Colonic mucosa (tissue), 4 donors: Measurements from ENCODE around the gene TMEM191C. TPM values are rescaled to one million over a fixed set of nuclear protein-coding genes. Genes with fewer than 3 reads are reported as not detected.
"Not testable (repeated sequence)": the region's sequence is repeated elsewhere in the genome, so short reads cannot be mapped to it uniquely, and the experiment has no call there.

ENCODE experiments used
- DNase-seq: peaks from one replicate; pipeline ENCODE4 v3.0.0-alpha.2; 2020
- H3K27ac ChIP-seq: fragments of 200-600 bp; one replicate; pipeline ENCODE4 v1.8.0; 2021
- H3K27me3 ChIP-seq: fragments of 200-600 bp; one replicate; pipeline ENCODE4 v1.8.0; 2021
- H3K36me3 ChIP-seq: fragments of 200-600 bp; one replicate; pipeline ENCODE4 v1.8.0; 2021
- H3K4me1 ChIP-seq: fragments of 200-600 bp; one replicate; pipeline ENCODE4 v1.8.0; 2021; ENCODE audit warnings: mild to moderate bottlenecking
- H3K4me3 ChIP-seq: fragments of 200-600 bp; one replicate; pipeline ENCODE4 v1.8.0; 2021
- H3K9ac ChIP-seq, 2 donors: one replicate each; pipeline ENCODE4 v1.7.0; 2013; ENCODE audit warnings: control low read depth in 2 of 2, low read depth in 2 of 2, low read length in 2 of 2
- H3K9me3 ChIP-seq: fragments of 200-600 bp; one replicate; pipeline ENCODE4 v1.8.0; 2021
- intact Hi-C: fragments of 100-400 bp; cut with DNase I; formaldehyde crosslinking; loops from one replicate; pipeline ENCODE4 v1.14.1; 2022
- total RNA-seq, 2 donors: library from RNA; stranded (reverse); fragmentation: NEBNext Ultra II Directional in 1 of 2; extraction: Animal tissue kit (Norgen Biotek cat#: 25700) in 1 of 2; gene quantifications; one replicate each; pipeline ENCODE4 v1.2.1, GENCODE V29; 2021
- donor health status: healthy.
- donor health status: DM: no; HTN: no; CAD: no.
- donor health status: DM: no; HTN: no; CAD: no.

Gene TMEM191C
- total RNA-seq, 2 donors from 2014 or later = 0.80 to 3.3 TPM

DNA sequence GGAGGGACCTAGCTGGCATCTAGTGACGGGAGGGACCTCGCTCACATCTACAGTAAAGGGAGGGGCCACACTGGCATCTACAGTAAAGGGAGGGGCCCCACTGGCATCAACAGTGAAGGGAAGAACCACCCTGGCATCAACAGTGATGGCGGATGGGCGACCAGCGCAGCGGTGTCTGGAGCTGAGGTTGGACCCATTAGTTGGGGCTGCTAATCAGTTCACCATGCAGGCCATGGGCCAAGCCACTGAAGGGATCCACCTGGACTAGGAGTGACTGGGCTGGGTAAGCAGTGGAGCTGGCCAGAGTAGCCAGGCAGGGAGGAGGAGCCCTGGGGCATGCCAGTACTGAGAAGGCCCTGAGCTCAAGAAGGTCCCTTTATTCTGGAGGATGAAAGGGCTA, 23.4 kb downstream of the TMEM191C start:
- H3K4me1 ChIP-seq, H3K9ac ChIP-seq, H3K9me3 ChIP-seq, H3K27me3 ChIP-seq, DNase-seq, intact Hi-C loops, H3K4me3 ChIP-seq, H3K36me3 ChIP-seq, H3K27ac ChIP-seq: not testable (repeated sequence)

DNA sequence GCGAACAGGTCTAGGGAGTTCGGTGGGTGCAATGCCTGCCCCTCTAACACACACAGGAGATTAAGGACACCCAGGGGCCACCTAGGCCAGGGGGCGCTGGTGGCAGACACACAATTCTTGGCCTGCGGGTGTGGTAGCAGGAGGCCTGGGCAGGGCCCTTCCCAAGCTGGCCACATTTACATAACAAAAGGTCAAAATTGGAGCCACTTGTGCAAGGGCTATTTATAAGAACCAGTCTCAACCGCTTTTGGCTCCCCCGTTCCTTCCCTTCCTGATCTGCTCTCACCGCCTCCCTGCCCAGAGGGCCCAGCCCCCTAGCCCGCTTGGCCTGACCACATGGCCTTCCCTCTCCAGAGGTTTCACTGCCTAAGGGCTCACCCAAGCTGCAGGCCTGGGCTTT, 25.1 kb downstream of the TMEM191C start:
- DNase-seq, H3K9me3 ChIP-seq, H3K9ac ChIP-seq, H3K36me3 ChIP-seq, H3K27ac ChIP-seq, H3K4me1 ChIP-seq, intact Hi-C loops, H3K27me3 ChIP-seq, H3K4me3 ChIP-seq: not testable (repeated sequence)

DNA sequence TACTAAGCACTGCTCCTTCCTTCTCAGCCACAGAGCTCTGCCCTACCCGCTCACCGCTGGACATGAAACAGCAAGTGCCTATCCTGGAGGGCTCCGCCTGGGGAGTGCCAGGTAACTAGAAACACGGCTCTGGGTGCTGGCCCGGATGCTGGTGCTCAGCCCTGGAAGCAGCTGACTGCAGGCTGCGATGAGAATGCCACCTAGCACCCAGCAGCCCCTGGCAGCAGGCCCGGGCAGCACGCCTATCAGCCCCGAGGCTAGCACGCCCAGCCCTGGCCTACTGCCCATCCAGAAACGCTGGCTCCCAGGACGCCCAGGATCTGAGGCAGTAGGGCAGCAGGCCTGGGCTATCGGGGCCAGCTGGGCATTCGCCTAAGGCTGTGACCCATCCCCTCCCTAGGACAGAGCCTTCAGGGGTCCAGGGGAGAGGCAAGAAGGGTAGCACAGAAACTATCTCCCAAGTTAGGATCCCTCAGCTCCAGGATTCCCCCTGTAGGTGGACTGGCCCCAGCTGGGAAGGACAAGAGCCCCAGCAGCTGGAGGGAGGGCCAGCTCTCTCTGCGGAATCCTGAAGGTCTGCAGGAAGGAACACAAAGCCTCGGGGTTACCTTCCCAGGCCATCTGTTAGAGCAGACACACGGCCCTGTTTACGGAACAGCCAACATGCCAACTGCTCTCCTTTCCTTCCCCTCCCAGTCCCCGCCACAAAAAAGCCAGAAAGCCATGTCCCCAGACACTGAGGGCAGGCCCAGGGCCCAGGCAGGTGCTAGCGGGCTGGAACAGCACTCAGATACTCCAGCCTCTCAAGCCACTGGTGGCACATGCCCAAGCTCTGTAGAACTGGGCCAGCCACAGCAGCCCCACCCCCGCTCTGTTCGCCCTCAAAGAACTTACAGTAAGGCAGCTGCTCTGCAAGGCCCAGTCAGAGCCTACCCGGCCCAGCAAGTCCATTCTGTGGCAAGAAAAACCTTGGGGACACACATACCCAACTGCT, 26.9 kb downstream of the TMEM191C start:
- H3K4me1 ChIP-seq, H3K9ac ChIP-seq, H3K27ac ChIP-seq, H3K36me3 ChIP-seq, H3K27me3 ChIP-seq, H3K9me3 ChIP-seq, intact Hi-C loops, DNase-seq, H3K4me3 ChIP-seq: not testable (repeated sequence)

DNA sequence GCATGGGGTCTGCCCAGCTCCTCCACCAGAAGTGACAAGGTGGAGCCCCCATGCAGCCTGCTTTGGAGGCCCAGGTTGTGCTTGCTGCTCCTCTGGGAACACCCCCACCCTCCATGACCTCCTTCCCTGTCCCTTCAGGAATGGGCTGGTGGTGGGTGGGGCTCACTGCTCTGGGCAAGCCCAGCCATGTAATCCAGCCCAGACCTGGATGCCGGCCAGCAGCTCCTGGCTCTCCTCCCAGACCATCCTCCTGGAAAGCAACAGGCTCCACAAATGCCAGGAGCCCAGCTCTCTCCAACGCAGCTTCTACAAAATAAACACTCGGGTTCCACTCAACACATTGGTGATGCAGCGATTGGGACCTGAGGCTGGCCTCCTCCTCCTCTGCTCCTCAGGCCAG, 30.8 kb downstream of the TMEM191C start:
- intact Hi-C loops = not testable (repeated sequence)

DNA sequence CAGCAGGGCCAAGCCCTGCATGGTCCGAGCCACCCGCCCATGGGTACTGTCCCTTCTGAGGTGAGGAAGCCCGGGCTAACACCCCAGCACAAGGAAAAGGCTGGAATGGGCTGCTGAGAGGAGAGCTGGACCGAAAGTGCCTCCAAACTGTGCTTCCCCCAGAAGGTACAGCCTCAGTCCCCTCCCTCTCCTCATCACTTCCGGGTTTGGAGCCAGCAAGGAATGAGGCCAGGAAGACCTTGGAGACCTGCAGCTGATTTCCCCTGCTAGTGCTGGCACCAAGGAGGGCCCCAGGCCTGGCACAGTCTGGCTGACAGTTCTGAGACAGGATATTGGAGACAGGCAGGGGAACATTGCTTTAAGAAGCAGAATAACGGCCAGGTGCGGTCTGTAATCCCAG, 31.3 kb downstream of the TMEM191C start:
- H3K27me3 ChIP-seq, intact Hi-C loops, H3K27ac ChIP-seq, H3K9ac ChIP-seq, H3K36me3 ChIP-seq, H3K4me3 ChIP-seq, H3K9me3 ChIP-seq, H3K4me1 ChIP-seq, DNase-seq: not testable (repeated sequence)

More for the DNA sequence above, 30.8 kb downstream of the TMEM191C start:
- not testable (repeated sequence) for H3K36me3 ChIP-seq, DNase-seq, H3K9ac ChIP-seq, H3K27me3 ChIP-seq, H3K4me3 ChIP-seq, H3K27ac ChIP-seq, H3K9me3 ChIP-seq, H3K4me1 ChIP-seq

DNA sequence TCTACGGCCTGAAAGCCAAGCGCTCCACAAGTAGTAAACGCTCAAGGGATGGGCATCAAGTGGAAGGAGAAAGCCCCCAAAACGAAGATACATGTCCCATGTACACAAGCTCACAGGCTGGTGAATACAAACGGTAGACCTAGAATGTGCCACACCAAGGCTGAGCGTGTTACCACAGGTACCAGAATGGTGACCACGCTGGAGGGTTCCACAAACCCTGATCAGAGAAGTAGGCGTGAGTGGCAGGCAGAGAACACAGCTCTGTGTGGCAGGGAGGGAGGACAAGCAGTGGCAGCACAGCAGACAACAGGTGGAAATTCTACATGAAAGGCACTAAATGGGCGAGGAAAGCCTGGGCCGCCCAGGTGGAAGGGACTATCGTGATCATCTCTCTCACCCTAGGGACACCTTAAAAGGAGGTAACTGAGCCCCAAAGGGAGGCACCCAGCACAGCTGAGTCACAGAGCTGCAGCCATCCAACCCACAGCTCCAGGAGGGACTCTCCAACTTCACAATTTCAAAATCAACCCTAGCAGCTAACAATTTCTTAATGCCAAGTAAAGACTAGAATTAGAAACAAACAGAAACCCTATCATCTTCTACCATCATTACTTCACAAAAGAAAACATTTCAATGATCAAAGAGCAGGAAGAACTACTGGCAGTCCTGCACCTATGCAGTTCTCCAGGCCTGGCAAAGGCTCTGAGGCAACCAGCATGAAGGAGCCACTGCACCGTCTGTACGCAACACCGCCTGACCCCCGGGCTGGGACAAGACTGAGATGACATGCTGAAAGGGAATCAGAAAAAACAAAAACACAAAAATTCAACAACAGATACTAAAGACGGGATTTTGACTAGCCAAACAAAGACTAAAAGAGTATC, 32.7 kb downstream of the TMEM191C start:
- intact Hi-C loops, H3K9ac ChIP-seq, H3K4me3 ChIP-seq, DNase-seq, H3K27ac ChIP-seq, H3K27me3 ChIP-seq, H3K36me3 ChIP-seq, H3K9me3 ChIP-seq, H3K4me1 ChIP-seq: not testable (repeated sequence)

DNA sequence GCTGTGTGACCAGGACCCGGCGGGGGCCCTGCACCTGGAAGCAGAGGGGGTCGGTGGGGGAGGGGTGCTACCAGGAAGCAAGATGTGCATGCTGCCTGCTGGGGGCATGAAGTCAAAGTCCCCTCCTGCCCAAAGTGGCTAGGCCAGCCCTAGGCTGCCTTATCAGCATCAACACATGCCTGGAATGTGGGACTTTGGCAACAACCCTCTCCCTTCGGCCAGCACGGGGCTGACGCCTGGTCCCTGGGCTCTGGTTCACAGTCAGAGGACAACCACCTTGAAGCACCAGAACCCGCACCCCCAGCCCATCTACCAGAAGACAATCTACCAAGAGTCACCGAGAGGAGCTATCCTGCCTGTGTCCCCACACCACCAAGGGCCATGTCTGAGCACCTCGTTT, 43.2 kb downstream of the TMEM191C start:
- H3K36me3 ChIP-seq, H3K27me3 ChIP-seq, H3K4me1 ChIP-seq, H3K27ac ChIP-seq, H3K9me3 ChIP-seq, H3K9ac ChIP-seq, intact Hi-C loops, DNase-seq, H3K4me3 ChIP-seq: not testable (repeated sequence)

DNA sequence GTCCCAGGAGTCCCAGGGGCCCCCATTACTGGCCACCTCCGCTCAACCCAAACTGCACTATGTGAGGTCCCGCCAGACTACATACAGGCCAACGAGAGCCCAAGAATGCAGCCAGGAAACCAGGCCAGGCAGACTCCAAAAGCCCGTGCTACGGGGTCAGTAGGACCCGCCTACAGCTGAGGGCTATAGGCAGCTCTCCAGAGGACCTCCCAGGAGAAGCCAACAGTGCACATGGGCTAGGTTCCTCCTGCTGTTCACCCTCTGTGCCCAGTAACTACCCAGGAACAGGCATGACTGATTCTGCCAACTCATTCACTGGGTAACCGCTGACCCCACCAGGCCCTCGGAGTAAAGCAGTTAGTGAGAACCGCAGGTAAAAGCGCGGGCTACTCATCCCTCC, 44.8 kb downstream of the TMEM191C start:
- DNase-seq = not testable (repeated sequence)

DNA sequence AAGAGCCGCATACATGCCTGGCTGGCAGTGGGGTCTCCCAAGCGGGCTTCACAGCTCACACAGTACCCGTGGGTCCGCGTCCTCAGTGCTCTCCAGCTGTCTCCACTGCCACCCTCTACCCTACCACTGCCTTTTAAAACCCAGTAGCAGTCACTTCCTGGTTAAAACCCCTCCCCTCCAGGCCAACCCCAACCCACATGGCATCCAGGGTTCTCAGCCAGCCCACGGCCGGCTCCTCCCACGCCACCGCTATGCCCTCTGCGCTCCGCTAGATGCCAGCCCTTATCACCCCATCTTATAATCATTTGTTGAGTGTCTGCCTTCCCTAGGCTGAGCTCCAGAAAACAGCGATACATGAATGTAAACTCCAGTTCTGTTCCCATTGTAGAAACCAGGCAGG, 46.9 kb downstream of the TMEM191C start:
- DNase-seq, H3K36me3 ChIP-seq, H3K9ac ChIP-seq, H3K4me1 ChIP-seq, H3K27ac ChIP-seq, intact Hi-C loops, H3K9me3 ChIP-seq, H3K27me3 ChIP-seq, H3K4me3 ChIP-seq: not testable (repeated sequence)

More for the DNA sequence above, 44.8 kb downstream of the TMEM191C start:
- H3K4me1 ChIP-seq, H3K36me3 ChIP-seq, intact Hi-C loops, H3K27ac ChIP-seq, H3K9ac ChIP-seq, H3K4me3 ChIP-seq, H3K9me3 ChIP-seq, H3K27me3 ChIP-seq: not testable (repeated sequence)

DNA sequence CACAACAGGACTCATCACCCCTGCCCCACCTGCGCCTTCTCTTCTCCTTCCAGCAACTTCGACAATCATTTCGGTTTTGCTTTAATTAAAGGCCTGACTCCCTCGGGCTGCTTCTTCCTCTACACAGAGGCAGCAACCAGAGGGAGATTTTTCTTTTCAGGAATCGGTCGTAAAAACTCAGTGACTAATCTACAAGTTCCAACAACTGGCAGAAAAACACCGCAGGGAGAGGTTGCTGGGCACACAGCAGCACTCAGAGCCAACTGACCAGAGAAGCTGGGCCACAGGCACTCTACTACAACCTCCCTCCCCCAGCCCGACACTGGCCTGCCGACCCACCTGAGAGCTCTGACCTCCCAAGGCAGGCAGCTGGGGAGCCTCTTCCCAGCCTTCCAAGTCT, 48.0 kb downstream of the TMEM191C start:
- H3K4me3 ChIP-seq, H3K4me1 ChIP-seq, H3K9ac ChIP-seq, H3K36me3 ChIP-seq, H3K27ac ChIP-seq, H3K27me3 ChIP-seq, DNase-seq, intact Hi-C loops, H3K9me3 ChIP-seq: not testable (repeated sequence)

DNA sequence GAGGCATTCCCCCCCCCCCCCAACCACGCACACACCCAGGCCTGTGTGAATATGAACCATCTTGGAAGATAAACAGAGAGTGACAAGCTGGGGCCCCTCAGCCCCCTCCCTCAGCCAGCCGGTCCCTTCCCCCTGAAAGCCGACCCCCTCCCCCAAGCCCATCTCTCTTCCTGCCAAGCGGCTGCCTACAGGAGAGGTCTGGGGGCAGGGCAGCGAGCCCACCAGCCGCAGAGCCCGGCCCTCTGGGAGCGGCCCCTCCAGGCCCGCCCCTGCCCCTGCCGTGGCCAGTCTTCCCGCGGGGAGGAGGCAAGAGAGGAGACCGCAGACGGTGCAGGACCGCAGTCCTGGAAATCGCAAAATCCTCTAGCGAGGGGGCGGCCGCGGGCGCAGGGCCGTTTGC, 49.3 kb downstream of the TMEM191C start:
- H3K27ac ChIP-seq, H3K4me3 ChIP-seq, H3K9ac ChIP-seq, intact Hi-C loops, H3K9me3 ChIP-seq, H3K27me3 ChIP-seq, DNase-seq, H3K4me1 ChIP-seq, H3K36me3 ChIP-seq: not testable (repeated sequence)

DNA sequence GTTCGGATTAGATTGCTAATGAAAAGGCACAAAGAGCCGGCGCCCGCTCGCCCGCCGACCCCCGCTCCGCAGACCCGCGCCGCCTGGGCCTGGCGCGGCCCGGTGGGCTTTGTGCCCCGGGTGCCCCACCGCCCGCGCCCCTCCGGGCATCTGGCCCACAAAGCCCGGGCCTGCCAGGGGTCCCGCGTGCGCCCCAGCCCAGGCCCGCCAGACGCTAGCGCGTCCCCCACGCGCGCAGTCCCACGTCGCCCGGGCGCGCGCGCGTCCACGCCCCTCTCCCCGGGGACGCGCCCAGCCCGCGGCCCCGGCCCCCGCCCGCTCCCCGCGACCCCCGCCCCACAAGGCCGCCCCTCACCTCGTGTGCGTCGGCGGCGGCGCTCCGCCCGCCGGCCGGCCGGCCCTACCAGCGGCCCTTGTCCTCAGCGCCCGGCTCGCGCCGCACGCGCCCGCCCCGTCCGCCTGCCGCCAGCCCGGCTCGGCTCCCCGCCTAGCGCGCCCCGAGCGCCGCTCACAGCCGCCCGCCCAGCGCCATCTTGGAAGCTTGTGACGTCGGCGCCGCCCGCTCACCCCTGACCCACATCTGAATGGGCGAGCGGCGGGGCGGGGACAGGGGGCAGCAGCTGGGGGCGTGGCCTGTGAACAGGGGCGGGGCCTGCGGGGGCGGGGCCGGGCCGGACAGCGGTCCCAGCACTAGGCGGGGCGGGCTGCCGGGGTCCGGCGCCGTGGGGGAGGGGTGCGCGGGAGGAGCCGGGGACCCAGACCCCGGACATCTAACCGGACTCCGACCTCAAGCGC, 50.0 kb downstream of the TMEM191C start:
- DNase-seq, H3K36me3 ChIP-seq, H3K4me3 ChIP-seq, H3K27me3 ChIP-seq, H3K9ac ChIP-seq, H3K4me1 ChIP-seq, intact Hi-C loops, H3K9me3 ChIP-seq, H3K27ac ChIP-seq: not testable (repeated sequence)
